ENCODE data around the gene SGSM2. TPM values are rescaled to one million over a fixed set of nuclear protein-coding genes. Genes with fewer than 3 reads are reported as not detected.

The SGSM2 gene
- total RNA-seq, 1 donor from 2014 or later = 28.1 TPM

DNA sequence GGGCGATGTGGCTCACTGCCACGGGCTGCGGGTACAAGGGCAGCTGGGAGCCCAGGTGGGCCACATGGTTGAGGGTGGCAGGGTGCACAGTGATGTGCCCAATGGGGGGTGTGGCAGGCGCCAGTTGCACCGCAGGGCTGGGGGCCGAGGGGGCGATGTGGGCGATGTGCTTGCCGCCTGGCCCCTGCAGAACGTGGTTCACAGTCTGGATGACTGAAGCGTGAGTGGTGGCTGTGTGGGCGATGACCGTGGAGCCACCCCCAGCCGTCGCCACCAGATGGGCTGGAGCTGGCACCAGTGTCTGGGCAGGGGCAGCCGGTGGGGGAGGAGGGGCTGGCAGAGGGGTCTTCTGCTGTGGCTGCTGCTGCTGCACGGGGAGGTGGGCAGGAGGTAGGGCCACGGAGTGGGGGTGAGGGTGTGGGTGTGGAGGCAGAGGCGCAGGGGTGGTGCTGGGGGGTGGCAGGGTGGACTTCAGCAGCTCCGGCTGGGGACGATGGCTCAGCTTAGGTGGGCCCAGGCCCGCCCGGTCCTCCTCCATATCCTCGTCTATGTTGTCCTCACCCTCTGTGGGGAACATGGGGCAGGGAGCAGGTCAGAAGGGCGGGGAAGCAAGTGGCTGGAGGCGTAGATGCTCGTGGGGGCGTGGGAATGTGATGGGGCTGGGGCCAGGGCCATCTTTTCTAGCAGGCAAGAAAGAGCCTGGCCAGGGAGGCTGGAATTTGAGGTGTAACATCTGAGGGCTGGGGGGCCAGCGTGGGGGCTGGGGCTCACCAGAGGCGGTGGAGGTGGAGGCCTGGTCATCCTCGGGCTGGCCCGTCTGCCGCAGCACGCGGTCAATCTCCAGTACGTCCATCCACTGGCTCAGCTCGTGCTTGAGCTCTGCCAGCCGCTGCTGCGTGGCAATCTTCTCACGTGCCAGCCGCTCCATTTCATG, 50.1 kb downstream of the SGSM2 start:
- no peak for ATAC-seq

DNA sequence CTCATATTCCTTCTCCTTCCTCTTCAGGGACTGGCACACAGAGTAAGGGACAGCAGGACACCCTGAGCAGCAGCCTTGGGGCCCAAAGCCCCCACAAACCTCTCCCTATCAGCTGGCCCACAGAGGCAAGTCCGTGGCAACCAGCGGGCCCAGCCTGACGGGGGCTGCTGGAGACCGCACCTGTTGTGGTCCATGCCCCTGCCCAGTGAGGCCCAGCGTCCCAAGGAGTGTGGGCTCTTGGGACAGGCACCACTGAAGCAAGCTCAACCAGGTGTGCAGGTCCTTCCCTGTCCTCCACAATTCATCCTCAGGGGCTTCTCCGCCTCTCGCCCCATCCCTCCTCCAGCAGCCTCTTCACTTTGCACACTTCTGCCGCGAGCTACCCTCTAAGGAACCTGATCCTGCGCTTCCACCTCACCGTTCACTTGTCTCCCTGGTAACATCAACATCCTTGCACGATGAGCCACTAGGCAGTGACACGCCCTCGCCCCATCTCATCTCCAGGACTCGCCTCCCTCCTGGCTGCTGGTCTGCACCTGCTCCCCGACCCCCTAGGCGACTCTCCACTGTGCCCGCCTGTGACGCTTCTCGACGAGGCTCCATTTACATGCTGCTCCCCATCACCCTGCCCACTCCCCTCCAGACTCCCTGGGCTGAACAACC, 50.9 kb downstream of the SGSM2 start:
- no peak for ATAC-seq

DNA sequence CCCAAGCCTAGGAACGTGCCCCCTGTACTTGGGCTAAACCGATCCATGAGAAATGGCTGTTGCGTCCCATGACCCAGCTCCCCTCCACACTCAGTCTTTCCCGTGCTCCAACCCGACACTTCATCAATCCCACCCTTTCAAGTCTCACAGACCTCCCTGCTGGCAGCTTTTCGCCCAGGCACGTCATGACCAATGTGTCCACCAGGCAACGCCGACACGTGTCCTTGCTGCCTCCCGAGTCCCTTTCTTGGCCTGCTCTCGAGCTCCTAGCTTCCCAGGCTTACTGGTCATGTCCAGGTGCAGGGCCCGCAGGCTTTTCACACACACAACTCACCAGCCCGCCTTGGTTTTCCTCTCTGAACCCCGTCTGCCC, 51.4 kb downstream of the SGSM2 start:
- ATAC-seq = no peak

- ATAC-seq = no peak
Measured at GRCh38 chr17:2390199-2390836, 53.0 kb downstream of the SGSM2 start.

- ATAC-seq = no peak
Measured at GRCh38 chr17:2391597-2392251, 54.4 kb downstream of the SGSM2 start.

GRCh38 chr17:2392252-2393173, 55.2 kb downstream of the SGSM2 start:
- ATAC-seq = peak; percentile 64

DNA sequence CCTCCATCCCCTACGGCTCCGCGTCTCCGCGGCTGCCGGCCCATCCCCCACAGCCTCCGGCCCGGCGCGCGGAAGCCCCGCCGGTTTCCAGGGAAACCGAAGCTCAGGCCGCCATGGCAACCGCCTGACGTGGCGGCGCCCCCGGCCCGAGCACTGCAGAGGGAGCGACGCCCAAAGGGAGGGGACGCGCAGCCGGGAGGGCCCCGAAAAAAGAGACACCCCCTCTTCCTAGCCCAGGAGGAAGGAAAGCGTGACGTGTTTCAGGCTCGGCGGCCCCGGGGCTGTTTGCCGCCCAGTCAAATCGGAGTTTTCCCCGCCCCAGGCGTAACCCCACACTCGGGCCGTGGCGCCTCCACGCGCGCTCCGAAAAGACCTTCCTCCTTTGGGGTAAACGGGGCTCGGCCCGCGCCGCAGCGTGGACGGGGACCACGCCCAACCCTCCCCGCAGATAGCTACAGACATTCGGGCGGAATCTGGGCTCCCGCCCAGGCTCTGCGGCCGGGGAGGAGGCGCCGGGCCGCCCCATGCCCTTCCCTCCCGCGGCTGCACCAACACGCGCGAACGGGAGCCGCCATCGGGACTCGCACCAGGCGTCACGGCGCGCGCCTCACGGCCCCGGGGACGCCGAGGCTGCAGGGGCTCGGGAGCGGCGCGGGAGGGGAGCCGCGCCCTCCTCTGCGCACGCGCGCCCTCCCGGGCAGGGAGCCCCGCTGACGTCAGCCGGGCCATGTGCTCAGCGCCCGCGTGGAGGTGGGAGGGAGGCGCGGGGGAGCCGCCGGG, 56.1 kb downstream of the SGSM2 start:
- ATAC-seq = peak; percentile 62

GRCh38 chr17:2393954-2394749, 56.9 kb downstream of the SGSM2 start:
- ATAC-seq = no peak

GRCh38 chr17:2394775-2395201, 57.5 kb downstream of the SGSM2 start:
- ATAC-seq = no peak

DNA sequence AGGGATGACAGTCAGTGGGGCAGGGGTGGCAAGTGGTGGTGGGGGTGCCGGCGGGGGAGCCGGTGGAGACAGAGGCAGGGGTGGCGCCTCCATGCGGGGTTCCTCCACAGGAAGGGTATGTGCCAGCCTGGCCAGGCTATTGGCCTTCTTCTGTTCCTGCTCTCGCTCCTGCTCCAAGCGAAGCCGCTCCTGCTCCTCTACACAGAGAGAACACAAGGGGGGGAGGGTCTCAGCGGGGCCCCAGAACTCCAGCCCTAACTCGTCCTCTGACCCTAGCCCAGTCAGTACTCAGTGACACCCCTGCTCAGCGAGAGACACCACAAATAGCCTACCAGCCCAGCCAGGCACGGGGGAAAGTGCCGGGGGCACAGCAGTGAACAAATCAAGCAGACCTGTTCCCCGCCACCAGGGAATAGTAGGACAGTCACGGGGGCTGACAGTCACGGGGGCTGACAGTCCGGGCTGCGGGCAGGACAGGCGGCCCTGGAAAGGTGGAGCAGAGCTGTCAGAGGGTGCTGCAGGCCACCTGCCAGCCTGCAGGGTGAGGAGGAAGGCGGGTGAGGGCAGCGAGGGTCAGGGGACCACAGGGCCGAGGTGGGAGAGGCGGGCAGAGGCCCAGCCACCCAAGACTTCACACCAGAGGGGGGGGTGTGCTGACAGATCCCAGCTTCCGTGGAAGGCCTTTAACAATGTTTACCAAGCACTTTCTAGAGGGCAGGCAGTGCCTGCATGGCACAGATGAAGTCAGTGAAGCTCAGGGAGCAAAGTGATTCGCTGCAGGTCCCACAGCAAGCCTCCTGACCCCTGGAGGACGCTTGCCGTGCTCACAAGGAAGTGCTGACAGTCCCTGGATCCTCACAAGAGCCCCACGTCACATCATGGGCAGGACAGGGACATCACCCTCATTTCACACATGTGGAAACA, 58.2 kb downstream of the SGSM2 start:
- no peak for ATAC-seq

DNA sequence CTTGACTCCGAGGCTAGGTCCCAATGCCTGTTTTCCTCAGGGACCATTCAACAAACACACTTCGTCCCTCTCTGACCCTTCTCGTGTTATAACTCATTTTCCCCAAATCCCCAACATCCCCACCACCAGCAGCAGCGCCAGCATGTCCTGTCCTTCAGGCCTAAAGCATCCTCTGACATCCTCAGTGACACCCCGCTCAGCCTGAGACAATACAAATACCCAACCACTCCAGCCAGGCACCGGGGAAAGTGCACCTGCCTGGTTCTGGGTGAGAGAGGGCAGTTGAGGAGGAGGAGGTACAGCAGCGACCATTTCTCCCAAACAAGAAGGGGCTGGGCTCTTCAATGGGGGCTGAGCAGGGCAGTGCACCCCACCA, 58.9 kb downstream of the SGSM2 start:
- no peak for ATAC-seq

GRCh38 chr17:2396568-2397246, 59.4 kb downstream of the SGSM2 start:
- ATAC-seq = peak; percentile 24

DNA sequence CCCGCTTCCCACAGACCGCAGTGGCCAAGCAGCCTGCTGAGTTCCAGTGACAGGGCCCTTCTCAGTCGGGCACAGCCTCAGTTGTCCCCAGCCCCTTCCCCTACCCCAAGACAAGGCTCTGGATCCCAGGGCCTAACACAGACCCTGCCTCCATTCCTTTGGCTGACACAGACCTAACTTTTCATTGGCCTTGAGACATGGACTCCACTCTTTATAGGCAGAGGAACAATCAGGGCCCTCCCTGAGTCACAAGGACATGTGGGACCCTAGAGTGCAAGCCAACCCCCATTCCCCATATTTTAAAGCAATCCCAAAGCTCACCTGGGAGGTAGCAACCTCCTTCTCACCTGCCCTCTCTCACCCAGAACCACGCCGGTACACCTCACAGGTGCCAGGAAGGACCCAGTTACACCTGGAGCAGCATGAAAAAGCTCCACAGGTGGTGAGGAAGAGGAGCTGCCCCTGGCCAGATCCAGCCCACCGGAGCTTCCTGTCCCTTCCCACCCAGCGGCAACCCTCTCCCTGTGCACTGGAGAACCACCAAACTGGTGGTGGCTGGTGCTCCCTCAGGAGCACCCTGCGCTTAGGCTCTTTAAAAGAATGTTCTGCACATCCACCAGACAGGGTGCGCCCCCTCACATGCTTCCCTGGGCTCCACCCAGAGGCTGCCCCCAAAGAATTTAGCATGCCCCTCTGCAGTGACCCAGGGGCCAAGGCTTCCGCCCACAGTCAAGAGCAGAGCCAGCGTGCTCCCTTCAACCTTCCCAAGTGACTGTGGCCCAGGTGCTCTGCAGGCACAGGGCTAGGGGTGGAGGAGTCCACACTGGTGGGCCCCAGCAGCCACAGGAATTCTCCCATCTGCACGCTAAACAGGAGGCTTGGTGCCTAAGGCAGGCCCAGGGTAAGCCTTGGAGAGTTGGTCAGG, 60.2 kb downstream of the SGSM2 start:
- ATAC-seq = no peak

GRCh38 chr17:2398182-2398581, 60.9 kb downstream of the SGSM2 start:
- no peak for ATAC-seq

GRCh38 chr17:2398655-2399571, 61.6 kb downstream of the SGSM2 start:
- peak; percentile 3 for ATAC-seq
